Memory B cell (primary cell): ENCODE data around the gene TNNT3.
"Not testable (repeated sequence)": the region's sequence is repeated elsewhere in the genome, so short reads cannot be mapped to it uniquely, and the experiment has no call there.

Experiments
- ATAC-seq: fragments of 150-1000 bp; cut with Tn5 transposase; 2 replicates; pipeline ENCODE4 v1.10.0; 2021; ENCODE audit warnings: low read depth, mild to moderate bottlenecking, moderate library complexity
- DNase-seq, 2 donors: peaks; one replicate each; pipeline ENCODE4 v3.0.0; 2022; ENCODE audit warnings: low spot score in 2 of 2
- H3K27ac Mint-ChIP-seq: one replicate; pipeline ENCODE4 v1.8.0; 2022; ENCODE audit warnings: mild to moderate bottlenecking, moderate library complexity, mixed read lengths
- H3K27me3 Mint-ChIP-seq: one replicate; pipeline ENCODE4 v1.8.0; 2022; ENCODE audit warnings: mixed read lengths
- H3K36me3 Mint-ChIP-seq: one replicate; pipeline ENCODE4 v1.8.0; 2022; ENCODE audit warnings: mild to moderate bottlenecking, mixed read lengths
- H3K4me1 Mint-ChIP-seq: one replicate; pipeline ENCODE4 v1.8.0; 2022; ENCODE audit warnings: mixed read lengths
- H3K4me3 Mint-ChIP-seq: one replicate; pipeline ENCODE4 v1.8.0; 2022; ENCODE audit warnings: mild to moderate bottlenecking, moderate library complexity, mixed read lengths
- H3K9me3 Mint-ChIP-seq: one replicate; pipeline ENCODE4 v1.8.0; 2022; ENCODE audit warnings: mixed read lengths

Gene TNNT3

DNA sequence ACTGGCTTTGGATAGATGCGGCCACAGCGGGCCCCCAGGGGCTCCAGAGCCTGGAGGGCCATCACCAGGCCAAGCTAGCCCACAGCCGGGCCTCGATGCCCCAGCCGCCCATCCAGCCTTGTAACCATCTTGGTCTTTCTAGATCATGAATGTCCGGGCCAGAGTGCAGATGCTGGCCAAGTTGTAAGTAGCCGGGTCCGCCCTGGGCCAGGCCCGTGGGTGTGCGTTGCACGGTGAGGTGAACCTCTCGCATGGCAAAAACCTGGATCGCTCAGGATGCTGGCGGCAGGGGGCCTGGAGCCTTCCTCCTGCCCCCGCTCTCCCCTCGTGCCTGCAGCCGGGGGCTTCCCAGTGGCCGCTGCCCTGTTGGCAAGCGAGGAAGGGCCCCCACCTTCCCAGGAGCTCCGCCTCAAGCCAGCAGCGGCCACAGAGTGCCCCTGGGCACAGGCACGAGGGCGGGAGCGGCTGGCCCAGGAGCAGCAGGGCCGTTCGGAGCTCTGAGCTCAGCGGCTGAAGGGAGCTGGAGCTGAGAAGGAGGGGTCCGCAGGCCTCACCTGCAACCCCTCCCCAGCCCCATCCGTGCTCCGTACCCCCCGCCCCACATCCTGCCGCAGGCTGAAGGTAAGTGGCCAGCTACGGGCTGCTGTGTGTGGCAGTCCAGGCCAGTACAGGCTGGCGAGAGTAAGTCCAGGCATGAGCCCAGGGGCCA lies 16.7 kb downstream of the TNNT3 start:
- H3K4me1 Mint-ChIP-seq = peaks cover 2% of the 10 kb centered on the region
- no peak overlapping the region for H3K27ac Mint-ChIP-seq
- H3K27me3 Mint-ChIP-seq = peaks cover 14% of the 10 kb centered on the region
- H3K9me3 Mint-ChIP-seq = peaks cover 1% of the 10 kb centered on the region
- H3K4me3 Mint-ChIP-seq = no peak overlapping the region
- no peak for DNase-seq
- no peak for ATAC-seq
- peaks cover 3% of the 10 kb centered on the region for H3K36me3 Mint-ChIP-seq

DNA sequence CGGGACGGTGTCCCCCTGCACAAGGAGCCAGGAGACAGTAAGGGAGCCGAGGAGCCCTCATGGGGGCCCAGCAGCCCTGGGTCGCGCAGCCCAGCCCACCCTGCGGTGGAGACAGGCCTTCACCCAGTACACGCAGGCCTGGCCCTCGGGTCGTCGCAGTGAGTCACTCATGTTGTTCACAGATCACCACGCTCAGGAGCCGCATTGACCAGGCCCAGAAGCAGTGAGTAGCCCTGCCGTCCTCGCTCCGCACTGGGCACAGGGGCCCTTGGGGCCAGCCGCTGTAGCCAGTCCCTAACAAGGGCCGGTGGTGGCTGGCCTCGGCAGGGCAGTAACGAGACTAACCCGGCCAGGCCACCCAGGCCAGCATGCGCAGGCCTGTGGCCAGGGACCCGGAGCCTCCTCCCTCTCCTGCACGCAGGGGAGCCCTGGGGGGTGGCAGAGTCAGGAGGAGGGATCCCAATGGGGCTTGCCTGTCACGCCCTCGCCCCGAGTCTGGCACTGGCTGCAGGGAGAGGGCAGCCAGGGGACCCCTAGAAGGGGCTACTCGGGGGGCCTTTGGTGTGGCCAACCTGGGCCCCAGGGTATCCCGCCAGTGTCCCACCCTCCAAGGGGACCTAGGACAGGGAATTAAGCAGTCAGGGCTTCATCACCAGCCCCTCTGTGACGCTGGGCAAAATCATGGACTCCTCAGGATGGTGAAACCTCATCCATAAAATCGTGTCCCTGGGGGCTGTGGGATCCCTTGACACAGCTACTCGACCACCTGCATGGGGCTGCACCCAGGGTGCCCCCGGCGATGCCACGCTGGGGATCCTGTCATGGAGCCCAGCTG lies 17.5 kb downstream of the TNNT3 start:
- Mint-ChIP-seq H3K27me3 (peaks cover 14% of the 10 kb centered on the region), H3K4me3 (no peak overlapping the region), H3K9me3 (peaks cover 1% of the 10 kb centered on the region), H3K36me3 (peaks cover 3% of the 10 kb centered on the region), H3K27ac (no peak overlapping the region), H3K4me1 (peaks cover 2% of the 10 kb centered on the region)
- ATAC-seq (no peak), DNase-seq (peak in 1 of 2 donors; percentile 9)

DNA sequence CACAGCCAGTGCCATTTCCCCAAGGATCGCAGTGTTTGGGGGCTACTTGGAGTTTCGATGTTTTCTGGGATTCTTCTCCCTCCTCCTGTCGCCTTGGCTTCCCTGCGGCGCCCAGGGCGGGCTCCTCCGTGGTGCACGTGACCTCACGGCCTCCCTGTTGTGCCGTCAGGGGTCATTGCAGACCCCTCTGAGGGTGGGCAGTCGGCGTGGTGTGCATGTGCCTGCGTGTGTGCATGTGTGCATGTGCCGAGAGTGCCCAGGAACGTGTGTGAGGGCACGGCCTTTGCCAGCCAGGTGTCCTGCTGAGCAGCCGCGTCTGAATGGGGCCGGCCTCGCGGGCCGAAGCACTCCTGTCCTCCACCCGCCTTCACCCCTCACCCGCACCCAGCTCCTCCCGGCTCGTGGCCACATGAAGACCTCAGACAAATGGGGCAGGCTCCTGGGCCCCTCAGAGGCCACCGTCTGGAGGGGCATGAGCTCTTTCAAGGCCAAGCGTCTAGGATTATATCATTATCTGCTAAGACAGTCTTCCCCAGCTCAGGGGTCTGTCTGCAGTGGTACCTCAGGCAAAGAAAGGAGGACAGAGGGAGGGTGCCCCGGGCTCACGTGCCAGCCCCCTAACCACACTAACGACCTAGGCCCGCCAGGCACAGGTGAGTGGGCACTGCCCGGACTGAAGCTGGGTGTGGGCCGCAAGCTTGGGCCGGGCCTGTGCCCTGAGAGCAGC lies 18.3 kb downstream of the TNNT3 start:
- peaks cover 11% of the 10 kb centered on the region for H3K27me3 Mint-ChIP-seq
- H3K36me3 Mint-ChIP-seq = peaks cover 3% of the 10 kb centered on the region
- H3K9me3 Mint-ChIP-seq = peaks cover 1% of the 10 kb centered on the region
- peaks cover 2% of the 10 kb centered on the region for H3K4me1 Mint-ChIP-seq
- DNase-seq (peak in 1 of 2 donors; percentile 10), ATAC-seq (no peak)
- H3K4me3 Mint-ChIP-seq = no peak overlapping the region
- no peak overlapping the region for H3K27ac Mint-ChIP-seq

DNA sequence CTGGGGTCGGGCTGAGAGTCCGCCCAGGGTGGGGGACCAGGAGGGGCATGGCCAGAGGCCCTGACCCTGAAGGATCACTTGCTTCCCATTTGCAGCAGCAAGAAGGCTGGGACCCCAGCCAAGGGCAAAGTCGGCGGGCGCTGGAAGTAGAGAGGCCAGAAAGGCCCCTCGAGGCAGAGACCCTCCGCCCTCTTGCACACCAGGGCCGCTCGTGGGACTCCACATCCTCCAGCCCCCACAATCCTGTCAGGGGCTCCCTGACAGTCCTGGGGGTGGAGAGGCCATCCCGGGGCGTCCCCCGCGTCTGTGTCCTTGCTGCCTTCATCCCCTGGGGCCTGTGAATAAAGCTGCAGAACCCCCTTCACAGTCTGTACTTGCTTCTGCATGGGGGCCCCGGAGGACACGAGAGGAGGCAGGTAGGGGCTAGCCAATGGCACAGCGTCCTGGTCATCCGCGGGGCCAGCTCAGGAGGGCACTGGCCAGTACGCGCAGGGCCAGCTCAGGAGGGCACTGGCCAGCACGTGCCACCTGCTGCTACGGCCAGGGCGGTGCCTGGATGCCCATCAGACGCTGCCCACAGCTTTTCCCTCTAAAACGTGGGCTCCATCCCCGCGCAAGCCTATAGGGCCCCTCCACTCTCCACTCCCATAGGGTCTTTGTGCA lies 19.0 kb downstream of the TNNT3 start:
- Mint-ChIP-seq H3K36me3 (no peaks in the 10 kb centered on the region), H3K27me3 (peaks cover 5% of the 10 kb centered on the region), H3K4me3 (no peak overlapping the region), H3K9me3 (no peaks in the 10 kb centered on the region), H3K27ac (no peak overlapping the region), H3K4me1 (peaks cover 2% of the 10 kb centered on the region)
- DNase-seq (peak in 1 of 2 donors; percentile 11), ATAC-seq (no peak)

DNA sequence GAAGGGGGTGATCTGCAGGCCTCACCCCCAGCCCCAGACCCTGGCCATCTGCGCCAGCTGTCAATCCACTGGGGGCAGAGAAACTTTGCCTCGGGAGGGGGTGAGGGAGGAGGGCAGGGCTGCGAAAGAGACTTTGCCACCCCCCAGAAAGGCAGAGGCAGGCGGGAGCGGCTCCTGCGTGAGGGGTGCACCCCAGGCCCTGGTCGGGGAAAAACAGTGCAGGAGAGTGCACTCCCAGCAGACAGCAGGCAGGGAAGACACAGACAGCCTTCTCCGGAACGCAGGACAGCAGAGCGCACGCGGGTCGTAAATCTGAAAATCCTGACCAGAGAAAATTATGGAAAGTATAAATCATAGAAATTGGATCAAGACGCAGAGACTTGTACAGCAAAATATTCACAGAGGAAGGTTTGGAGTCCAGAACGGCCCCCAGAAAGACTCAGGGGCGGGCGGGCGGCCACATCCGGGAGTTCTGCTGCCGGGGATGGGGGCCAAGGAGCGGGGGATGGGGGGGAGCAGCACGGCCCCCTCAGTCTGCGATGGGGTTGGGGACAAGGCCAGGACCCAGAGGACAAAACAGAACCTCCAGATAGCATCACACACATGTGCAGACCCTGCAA lies 19.6 kb downstream of the TNNT3 start:
- H3K4me3 Mint-ChIP-seq = no peak overlapping the region
- DNase-seq (peak in 1 of 2 donors; percentile 10), ATAC-seq (no peak)
- H3K27ac Mint-ChIP-seq = peak overlapping the region; percentile 17
- H3K27me3 Mint-ChIP-seq = peaks cover 2% of the 10 kb centered on the region
- peaks cover 2% of the 10 kb centered on the region for H3K4me1 Mint-ChIP-seq
- H3K9me3 Mint-ChIP-seq = no peaks in the 10 kb centered on the region
- H3K36me3 Mint-ChIP-seq = no peaks in the 10 kb centered on the region

DNA sequence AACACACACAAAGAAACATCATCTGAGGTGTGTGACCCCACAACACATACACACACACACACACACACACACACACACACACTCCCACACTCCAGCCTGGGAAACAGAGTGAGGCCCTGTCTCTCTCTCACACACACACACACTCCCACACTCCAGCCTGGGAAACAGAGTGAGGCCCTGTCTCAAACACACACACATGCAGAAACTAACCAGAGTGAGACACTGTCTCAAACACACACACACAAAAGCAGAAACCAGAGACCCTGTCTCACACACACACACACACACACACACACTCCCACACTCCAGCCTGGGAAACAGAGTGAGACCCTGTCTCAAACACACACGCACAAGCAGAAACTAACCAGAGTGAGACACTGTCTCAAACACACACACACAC lies 20.3 kb downstream of the TNNT3 start:
- not testable (repeated sequence) for H3K27me3 Mint-ChIP-seq, H3K4me1 Mint-ChIP-seq, DNase-seq, H3K36me3 Mint-ChIP-seq, H3K9me3 Mint-ChIP-seq, H3K4me3 Mint-ChIP-seq, ATAC-seq
- peak overlapping the region; percentile 1 for H3K27ac Mint-ChIP-seq

DNA sequence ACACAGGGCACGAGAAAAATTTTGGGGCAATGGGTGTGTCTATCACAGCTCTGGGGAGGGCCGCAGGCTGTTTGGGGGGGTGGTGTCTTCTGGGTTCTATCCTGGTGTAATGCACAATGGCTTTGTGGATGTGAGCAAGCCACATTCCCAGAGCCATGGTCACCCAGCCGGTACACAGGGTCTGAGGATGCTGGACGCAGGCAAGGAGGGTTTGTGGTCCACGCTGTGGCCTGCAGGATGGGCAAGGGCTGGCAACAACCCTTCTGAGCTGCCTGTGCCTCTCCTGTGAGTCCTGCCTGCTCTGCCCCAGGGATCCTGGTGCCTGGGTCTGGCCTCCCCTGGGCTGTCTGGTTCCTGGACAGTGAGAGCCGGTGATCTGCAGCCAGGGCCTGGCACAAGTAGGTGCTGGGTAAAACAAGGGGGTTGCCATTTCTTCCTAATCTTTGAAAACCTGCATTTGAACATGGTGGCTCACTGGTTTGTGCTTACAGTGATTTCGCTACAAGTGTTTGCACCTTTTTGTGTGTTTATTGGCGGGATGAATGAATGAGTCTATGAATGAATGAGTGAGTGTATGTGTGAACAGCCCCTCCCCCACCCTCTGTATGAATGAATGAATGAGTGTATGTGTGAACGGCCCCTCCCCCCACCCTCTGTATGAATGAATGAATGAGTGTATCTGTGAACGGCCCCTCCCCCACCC lies 23.2 kb downstream of the TNNT3 start:
- H3K36me3 Mint-ChIP-seq = no peaks in the 10 kb centered on the region
- DNase-seq = peak; percentile 0 to 8

DNA sequence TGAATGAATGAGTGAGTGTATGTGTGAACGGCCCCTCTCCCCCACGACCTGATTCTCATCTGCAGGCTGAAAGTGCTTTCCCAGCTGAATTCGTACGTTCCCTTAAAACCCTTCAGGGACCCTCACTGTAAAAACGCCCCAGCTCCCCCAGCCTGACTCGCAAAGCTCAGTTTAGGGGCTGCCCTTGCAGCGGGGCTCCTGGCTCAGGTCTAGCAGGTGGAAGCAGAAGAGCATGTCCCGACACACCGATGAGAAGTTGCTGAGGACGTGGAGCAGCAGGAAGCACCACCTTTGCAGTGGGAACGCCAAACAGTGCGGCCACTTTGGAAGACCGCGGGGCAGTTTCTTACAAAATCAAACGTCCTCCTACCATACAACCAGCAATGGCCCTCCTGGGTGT lies 24.1 kb downstream of the TNNT3 start:
- Mint-ChIP-seq H3K9me3 (no peaks in the 10 kb centered on the region), H3K4me1 (peaks cover 2% of the 10 kb centered on the region), H3K4me3 (no peak overlapping the region), H3K36me3 (no peaks in the 10 kb centered on the region), H3K27me3 (no peaks in the 10 kb centered on the region), H3K27ac (no peak overlapping the region)
- peak; percentile 0 to 8 for DNase-seq
- no peak for ATAC-seq

More for the DNA sequence above, 23.2 kb downstream of the TNNT3 start:
- Mint-ChIP-seq H3K27me3 (no peaks in the 10 kb centered on the region), H3K27ac (no peak overlapping the region), H3K4me1 (peaks cover 2% of the 10 kb centered on the region), H3K4me3 (no peak overlapping the region), H3K9me3 (no peaks in the 10 kb centered on the region)
- ATAC-seq = no peak

DNA sequence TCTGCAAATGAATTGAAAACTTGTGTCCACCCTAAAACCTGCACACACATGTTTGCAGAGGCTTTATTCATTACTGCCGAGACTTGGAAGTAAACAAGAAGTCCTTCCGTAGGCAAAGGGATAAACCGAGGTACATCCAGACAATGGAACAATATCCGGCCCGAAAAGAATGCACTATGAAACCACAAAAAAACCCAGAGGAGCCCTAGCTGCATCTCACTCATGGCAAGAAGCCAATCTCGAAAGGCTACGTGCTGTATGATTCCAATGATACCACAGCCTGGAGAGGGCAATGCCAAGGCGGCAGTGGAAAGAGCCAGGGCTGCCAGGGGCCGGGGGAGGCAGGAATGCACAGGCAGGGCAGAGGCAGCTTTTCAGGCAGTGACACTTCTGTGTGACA lies 24.5 kb downstream of the TNNT3 start:
- Mint-ChIP-seq H3K4me3 (no peak overlapping the region), H3K9me3 (no peaks in the 10 kb centered on the region)
- DNase-seq = no peak

DNA sequence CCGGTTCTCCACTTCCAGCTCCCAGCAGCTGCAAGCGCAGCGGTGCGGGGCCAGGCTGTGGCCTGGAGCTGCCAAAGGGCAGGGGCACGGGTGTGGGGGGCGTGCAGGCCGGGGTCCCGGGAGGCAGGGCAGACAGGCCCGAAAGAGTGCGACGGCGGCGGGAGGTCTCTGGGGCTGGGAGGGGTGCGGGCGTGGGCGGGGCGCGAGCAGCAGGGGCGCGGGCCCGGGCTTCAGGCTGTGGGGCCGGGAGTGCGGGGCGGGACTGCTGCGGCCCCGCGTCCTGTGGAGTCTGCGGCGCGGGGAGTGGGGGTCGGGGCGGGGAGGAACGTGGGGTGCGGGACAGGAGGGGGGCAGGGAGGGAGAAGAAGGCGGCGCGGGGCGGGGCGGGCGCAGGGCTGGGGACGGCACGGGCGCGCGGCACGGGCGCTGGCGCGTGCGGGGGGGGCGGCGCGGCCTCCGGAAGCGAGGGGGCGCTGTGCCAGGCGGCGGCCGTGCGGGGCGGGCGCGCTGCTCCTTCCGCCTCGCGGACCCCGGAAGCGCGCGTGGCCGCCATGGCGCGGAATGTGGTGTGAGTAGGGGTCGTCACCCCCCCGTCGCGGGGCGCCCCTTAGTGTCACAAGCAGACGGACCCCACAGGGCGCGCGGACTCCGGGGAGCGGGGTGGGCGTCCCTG lies 27.4 kb downstream of the TNNT3 start, which contains the start of gene MRPL23:
TSS of gene MRPL23 (plus strand) at position 521 of the 673 bp plus-strand sequence. CDS start at position 552, 31 bp downstream.
- H3K4me1 Mint-ChIP-seq = no peaks in the 10 kb centered on the region
- no peaks in the 10 kb centered on the region for H3K9me3 Mint-ChIP-seq
- no peak within 1 kb of the TSS for H3K27ac Mint-ChIP-seq
- ATAC-seq (peak; percentile 94), DNase-seq (peak; percentile 19 to 24)
- no peak within 1 kb of the TSS for H3K4me3 Mint-ChIP-seq
- H3K27me3 Mint-ChIP-seq = no peaks in the 10 kb centered on the region
- H3K36me3 Mint-ChIP-seq = no peaks in the 10 kb centered on the region

More for the DNA sequence above, 24.5 kb downstream of the TNNT3 start:
- Mint-ChIP-seq H3K4me1 (peaks cover 1% of the 10 kb centered on the region), H3K27ac (no peak overlapping the region), H3K27me3 (no peaks in the 10 kb centered on the region), H3K36me3 (no peaks in the 10 kb centered on the region)
- no peak for ATAC-seq

DNA sequence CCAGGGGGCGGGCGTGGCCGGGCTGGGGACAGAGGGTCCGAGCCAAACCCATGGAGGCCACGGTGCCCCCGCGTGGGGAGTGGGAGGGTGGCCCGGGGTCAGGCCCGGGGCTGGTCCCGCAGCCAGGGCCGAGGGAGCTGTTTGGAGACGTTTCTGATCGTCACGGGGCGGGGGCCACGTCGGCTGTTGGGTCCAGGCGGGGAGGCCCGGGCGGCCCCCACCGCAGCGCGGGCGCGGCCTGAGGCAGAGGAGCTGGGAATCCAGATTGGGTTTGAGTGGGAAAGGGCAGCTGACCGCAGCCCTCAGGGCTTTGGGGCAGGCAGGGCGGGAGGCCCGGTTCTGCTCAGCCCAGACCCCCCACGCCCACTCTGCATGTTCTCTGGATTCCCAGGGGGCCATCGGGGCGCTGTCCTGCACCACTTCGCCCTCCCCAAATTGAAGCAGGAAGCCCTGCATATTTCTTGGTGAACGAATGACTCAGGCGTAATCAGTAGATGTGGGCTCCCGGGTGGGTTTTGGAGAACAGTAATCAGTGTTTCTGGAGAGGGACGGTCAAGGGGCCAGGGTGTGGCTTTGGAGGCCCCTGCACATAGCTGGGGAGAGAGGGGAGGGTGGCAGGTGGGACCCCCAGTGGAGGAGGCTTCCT lies 28.2 kb downstream of the TNNT3 start:
- Mint-ChIP-seq H3K27me3 (no peaks in the 10 kb centered on the region), H3K4me1 (no peaks in the 10 kb centered on the region), H3K27ac (no peak overlapping the region), H3K36me3 (no peaks in the 10 kb centered on the region), H3K4me3 (no peak overlapping the region), H3K9me3 (no peaks in the 10 kb centered on the region)
- DNase-seq (no peak), ATAC-seq (peak; percentile 22)

DNA sequence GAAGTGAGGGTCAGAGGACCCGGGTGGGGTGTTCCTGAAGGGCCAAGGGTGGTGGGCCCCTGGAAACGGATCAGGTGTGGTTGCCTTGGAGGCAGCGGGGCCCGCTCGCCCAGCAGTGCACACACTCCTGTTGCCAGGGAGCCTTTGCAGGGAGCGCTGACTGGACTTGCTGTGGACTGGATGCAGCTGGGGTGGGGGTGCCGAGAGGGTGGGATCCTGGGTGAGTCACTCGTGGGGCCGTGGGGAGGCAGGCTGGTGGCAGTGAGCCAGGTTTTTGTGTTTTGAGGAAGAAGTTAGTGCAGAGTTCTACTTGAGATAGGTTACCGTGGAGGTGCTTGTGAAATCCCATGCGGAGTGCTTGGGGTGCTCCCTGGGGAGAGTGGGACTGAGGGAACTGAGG lies 28.9 kb downstream of the TNNT3 start:
- DNase-seq = no peak
- Mint-ChIP-seq H3K27ac (no peak overlapping the region), H3K9me3 (no peaks in the 10 kb centered on the region), H3K4me3 (no peak overlapping the region), H3K4me1 (no peaks in the 10 kb centered on the region), H3K36me3 (no peaks in the 10 kb centered on the region), H3K27me3 (no peaks in the 10 kb centered on the region)
- no peak for ATAC-seq
